ENCODE measurements around the gene PLCB2. TPM values are rescaled to one million over a fixed set of nuclear protein-coding genes. Genes with fewer than 3 reads are reported as not detected.

PLCB2 gene
- total and polyA plus RNA-seq, 2 donors (not counting 1 experiment from before 2014, with no cell fraction given): 166 to 312 TPM

GRCh38 chr15:40323239-40323952, 15.7 kb upstream of the PLCB2 start, which contains the start of gene INAFM2:
Gene INAFM2 (plus strand): TSS chr15:40323692. CDS start chr15:40324056, 364 bp downstream.
- H4K20me1 ChIP-seq (ENCODE audit: control insufficient read depth, insufficient read depth, low read length, poor library complexity, severe bottlenecking): no peaks in the 10 kb centered on the region
- peak within 1 kb of the TSS; percentile 63 for H2AFZ ChIP-seq (ENCODE audit: insufficient read depth, low read depth, low read length, poor library complexity, severe bottlenecking)
- peaks cover 0 to 2% (median 0%) of the 10 kb centered on the region in 4 experiments for H3K27me3 ChIP-seq (replicated peaks in 1 of 4; ENCODE audit: control extremely low read depth in 1 of 4, control insufficient read depth in 3 of 4, insufficient read depth in 4 of 4, low read length in 3 of 4)
- intact Hi-C loops (cut with micrococcal nuclease): loop anchor here (1.0 to 5.0 kb wide), 11 partner anchors 15 to 907 kb away; partner anchors contain the start of genes ANKRD63, BMF, BUB1B and CHP1
- DNase-seq: peak; percentile 97
- H3K27ac ChIP-seq (ENCODE audit: low read length in 2 of 2): peak within 1 kb of the TSS in 1 of 2 donors; percentile 10
- H3K4me2 ChIP-seq (replicated peaks; ENCODE audit: low read depth, low read length, poor library complexity, severe bottlenecking): peak within 1 kb of the TSS; percentile 92
- H3K79me2 ChIP-seq (ENCODE audit: control insufficient read depth, insufficient read depth, low read length): no peaks in the 10 kb centered on the region
- H3K27me3 Mint-ChIP-seq: no peaks in the 10 kb centered on the region
- TF ChIP-seq EZH2 (IDR thresholded peaks at IDR 0.05; ENCODE audit: borderline replicate concordance, insufficient read depth, low read depth, low read length, poor library complexity, severe bottlenecking) (no peak), CTCF (IDR thresholded peaks at IDR 0.05) (peak; percentile 75)
- no peak within 1 kb of the TSS for H3K27ac Mint-ChIP-seq
- H3K4me3 Mint-ChIP-seq: peak within 1 kb of the TSS; percentile 85
- H3K9ac ChIP-seq (ENCODE audit: low read length): peak within 1 kb of the TSS; percentile 66
- POLR2A ChIA-PET: interaction anchor here (0.5 to 1.4 kb wide), 6 partner anchors 9 to 370 kb away, joined by 3 to 14 read pairs (median 4); partner anchors contain the start of gene PLCB2
- no peaks in the 10 kb centered on the region for H3K9me3 Mint-ChIP-seq (ENCODE audit: insufficient read depth)
- CTCF ChIA-PET: interaction anchor here (0.7 to 8.5 kb wide), 17 partner anchors 12 to 908 kb away, joined by 3 to 221 read pairs (median 4); partner anchors contain the start of genes CCDC9B, CHP1, EIF2AK4 and KNSTRN
- peaks cover 29% of the 10 kb centered on the region for H3K4me1 Mint-ChIP-seq
- H3K36me3 ChIP-seq (replicated peaks in 1 of 2; ENCODE audit: control extremely low read depth in 1 of 2, control insufficient read depth in 1 of 2, extremely low read depth in 1 of 2, insufficient read depth in 2 of 2, low read length in 1 of 2): no peaks in the 10 kb centered on the region
- peaks cover 21 to 26% of the 10 kb centered on the region in 2 donors for H3K4me1 ChIP-seq (ENCODE audit: control insufficient read depth in 2 of 2, insufficient read depth in 2 of 2, low read length in 2 of 2)
- H3K9me3 ChIP-seq (ENCODE audit: control extremely low read depth in 1 of 3, control insufficient read depth in 2 of 3, insufficient read depth in 1 of 3, low read length in 2 of 3): peaks cover 0 to 2% (median 0%) of the 10 kb centered on the region in 3 donors
- ATAC-seq (ENCODE audit: low read depth): peak; percentile 89
- under 1% methylated on average over 103 of the region's 103 CpGs for WGBS (ENCODE audit: insufficient coverage)
- peak within 1 kb of the TSS; percentile 25 to 71 (median 59) for H3K4me3 ChIP-seq (ENCODE audit: control extremely low read depth in 1 of 5, extremely low read depth in 1 of 5, insufficient read depth in 1 of 5, low read depth in 2 of 5, low read length in 4 of 5)
